Panc1 (cell line): Measurements from ENCODE around the gene PARD3. TPM values are rescaled to one million over a fixed set of nuclear protein-coding genes. Genes with fewer than 3 reads are reported as not detected.

Source experiments
- ATAC-seq: fragments of 200-7000 bp; cut with Tn5 transposase; 2 replicates; pipeline ENCODE4 v1.9.1; 2020; ENCODE audit warnings: mild to moderate bottlenecking, moderate library complexity
- BruUV-seq: library from RNA; stranded (reverse); fragments of 400-500 nt; replicated peaks from 2 replicates; lab custom pipeline; 2021; lab: Mats Ljungman, UMichigan
- CTCF ChIA-PET: fragments of 300-600 bp; sonication (Branson Sonifier 250); formaldehyde crosslinking; loops from one replicate; lab custom pipeline; 2022; ENCODE audit warnings: antibody characterized with exemption; lab: Charles Lee
- POLR2A ChIA-PET: fragments of 300-600 bp; sonication (Branson Sonifier 250); formaldehyde crosslinking; loops from one replicate; lab custom pipeline; 2022; ENCODE audit warnings: antibody characterized with exemption; lab: Charles Lee
- DNase-seq: peaks from one replicate; pipeline ENCODE4 v3.0.0-alpha.2; 2010; ENCODE audit warnings: low read depth, low spot score
- H3K27ac ChIP-seq: 2 replicates; pipeline ENCODE4 v1.5.1; 2011; ENCODE audit warnings: mild to moderate bottlenecking, low read length, inconsistent platforms
- H3K27me3 ChIP-seq: fragments of 200-500 bp; sonication (Bioruptor generic); 2 replicates; pipeline ENCODE4 v1.6.0; 2014; ENCODE audit warnings: low read length, inconsistent platforms; ENCODE audit not compliant: control insufficient read depth, insufficient read depth
- H3K36me3 ChIP-seq: fragments of 200-500 bp; sonication (Bioruptor generic); 2 replicates; pipeline ENCODE4 v1.5.1; 2014; ENCODE audit warnings: inconsistent platforms, mild to moderate bottlenecking, low read length, moderate library complexity; ENCODE audit not compliant: control insufficient read depth, insufficient read depth
- H3K4me1 ChIP-seq: 2 replicates; pipeline ENCODE4 v1.5.1; 2011; ENCODE audit warnings: inconsistent platforms, mild to moderate bottlenecking, low read length, moderate library complexity; ENCODE audit not compliant: control insufficient read depth, insufficient read depth
- H3K4me3 ChIP-seq, 2 experiments: 2 replicates each; pipeline ENCODE4 v1.5.1; 2011 to 2012; ENCODE audit warnings: low read depth in 2 of 2, low read length in 2 of 2, mild to moderate bottlenecking in 2 of 2, inconsistent platforms in 1 of 2, moderate library complexity in 1 of 2
- H3K9me3 ChIP-seq: fragments of 200-500 bp; sonication (Bioruptor generic); 2 replicates; pipeline ENCODE4 v1.5.1; 2014; ENCODE audit warnings: low read depth, mild to moderate bottlenecking, inconsistent platforms, low read length, moderate library complexity; ENCODE audit not compliant: control insufficient read depth, insufficient read depth
- POLR2AphosphoS5 ChIP-seq: IDR thresholded peaks from 2 replicates; pipeline ENCODE4 v1.6.1; 2012; ENCODE audit warnings: mild to moderate bottlenecking, low read depth, low read length, moderate library complexity
- REST ChIP-seq, 2 experiments: IDR thresholded peaks; 2 replicates each; pipeline ENCODE4 v1.6.1; 2011 to 2012; ENCODE audit warnings: low read depth in 2 of 2, control low read depth in 1 of 2, low read length in 1 of 2, mild to moderate bottlenecking in 1 of 2, moderate library complexity in 1 of 2; ENCODE audit not compliant: insufficient read depth in 1 of 2
- SIN3A ChIP-seq: IDR thresholded peaks from 2 replicates; pipeline ENCODE4 v1.6.1; 2012; ENCODE audit warnings: low read depth, mild to moderate bottlenecking, low read length, moderate library complexity, borderline replicate concordance; ENCODE audit not compliant: insufficient read depth
- TCF7L2 ChIP-seq: IDR thresholded peaks from 2 replicates; pipeline ENCODE4 v1.6.1; 2011; ENCODE audit warnings: mild to moderate bottlenecking, low read depth, low read length, inconsistent platforms
- in situ Hi-C: cut with HindIII; loops from 2 replicates; pipeline ENCODE4 v1.10.0; 2016; ENCODE audit warnings: low sequenced_read_pairs, low pct_unique_long_range_greater_than_20kb
- intact Hi-C: fragments of 100-400 bp; cut with micrococcal nuclease; formaldehyde crosslinking; loops from one replicate; pipeline ENCODE4 v1.10.0; 2022; ENCODE audit not compliant: unreplicated experiment
- total RNA-seq: library from RNA; stranded (reverse); gene quantifications from one replicate; pipeline ENCODE4 v1.2.1, GENCODE V29; 2021; ENCODE audit not compliant: unreplicated experiment
- TF ChIP-seq, protein P1 (sequence below): fragments of 450-650 bp; IDR thresholded peaks from 2 replicates; pipeline ENCODE4 v1.5.1; 2017; ENCODE audit warnings: mild to moderate bottlenecking

The PARD3 gene
- total RNA-seq, 1 experiment from 2014 or later: 29.8 TPM

DNA sequence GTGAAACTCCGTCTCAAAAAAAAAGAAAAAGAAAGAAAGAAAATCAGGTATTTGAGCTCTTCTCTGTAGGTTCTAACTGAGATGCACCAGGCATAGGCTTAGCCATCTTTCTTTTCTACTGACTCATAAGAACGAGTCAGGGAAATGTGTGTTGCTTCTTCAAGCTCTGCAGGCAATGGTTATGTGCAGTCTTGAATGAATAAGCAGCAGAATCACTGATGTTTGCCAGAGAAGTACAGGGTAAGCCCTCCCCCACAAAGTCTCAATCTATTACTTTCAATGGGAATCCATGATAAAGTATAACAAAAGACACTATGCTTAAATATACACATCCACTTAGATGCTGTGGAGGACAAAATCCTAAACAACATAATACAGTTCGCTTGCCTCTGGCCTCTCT lies 239.2 kb downstream of the PARD3 start:
- in situ Hi-C loops: no loop called here
- DNase-seq (no peak), ATAC-seq (no peak)
- Histone ChIP-seq H3K4me1 (no peaks in the 10 kb centered on the region), H3K9me3 (no peaks in the 10 kb centered on the region), H3K36me3 (no peaks in the 10 kb centered on the region), H3K27me3 (no peaks in the 10 kb centered on the region), H3K27ac (no peak overlapping the region), H3K4me3 (no peak overlapping the region)
- POLR2A ChIA-PET: no interaction called here
- TF ChIP-seq REST (IDR thresholded peaks at IDR 0.05; ENCODE audit: insufficient read depth in 1 of 2, low read depth in 2 of 2, low read length in 1 of 2): no peak
- TF ChIP-seq TCF7L2: no peak
- TF ChIP-seq, protein P1, sequence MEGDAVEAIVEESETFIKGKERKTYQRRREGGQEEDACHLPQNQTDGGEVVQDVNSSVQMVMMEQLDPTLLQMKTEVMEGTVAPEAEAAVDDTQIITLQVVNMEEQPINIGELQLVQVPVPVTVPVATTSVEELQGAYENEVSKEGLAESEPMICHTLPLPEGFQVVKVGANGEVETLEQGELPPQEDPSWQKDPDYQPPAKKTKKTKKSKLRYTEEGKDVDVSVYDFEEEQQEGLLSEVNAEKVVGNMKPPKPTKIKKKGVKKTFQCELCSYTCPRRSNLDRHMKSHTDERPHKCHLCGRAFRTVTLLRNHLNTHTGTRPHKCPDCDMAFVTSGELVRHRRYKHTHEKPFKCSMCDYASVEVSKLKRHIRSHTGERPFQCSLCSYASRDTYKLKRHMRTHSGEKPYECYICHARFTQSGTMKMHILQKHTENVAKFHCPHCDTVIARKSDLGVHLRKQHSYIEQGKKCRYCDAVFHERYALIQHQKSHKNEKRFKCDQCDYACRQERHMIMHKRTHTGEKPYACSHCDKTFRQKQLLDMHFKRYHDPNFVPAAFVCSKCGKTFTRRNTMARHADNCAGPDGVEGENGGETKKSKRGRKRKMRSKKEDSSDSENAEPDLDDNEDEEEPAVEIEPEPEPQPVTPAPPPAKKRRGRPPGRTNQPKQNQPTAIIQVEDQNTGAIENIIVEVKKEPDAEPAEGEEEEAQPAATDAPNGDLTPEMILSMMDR: no peak
- no peak for TF ChIP-seq SIN3A
- TF ChIP-seq POLR2AphosphoS5: no peak
- CTCF ChIA-PET: no interaction called here
- intact Hi-C loops: no loop called here
- BruUV-seq: no TSS peak

- BruUV-seq: no TSS peak
- ChIA-PET POLR2A (no interaction called here), CTCF (no interaction called here)
- intact Hi-C loops (no loop called here), in situ Hi-C loops (no loop called here)
- Histone ChIP-seq H3K4me1 (no peaks in the 10 kb centered on the region), H3K27me3 (no peaks in the 10 kb centered on the region), H3K36me3 (no peaks in the 10 kb centered on the region), H3K27ac (no peak overlapping the region), H3K9me3 (no peaks in the 10 kb centered on the region), H3K4me3 (no peak overlapping the region)
- TF ChIP-seq REST (IDR thresholded peaks at IDR 0.05; ENCODE audit: insufficient read depth in 1 of 2, low read depth in 2 of 2, low read length in 1 of 2) (no peak), SIN3A (no peak), TCF7L2 (no peak), POLR2AphosphoS5 (no peak)
- TF ChIP-seq, protein P1: no peak
- ATAC-seq: no peak
- no peak for DNase-seq
These were observed 240.7 kb downstream of the PARD3 start for GRCh38 chr10:34574353-34574934.
